ENCODE results near the gene NUP133. TPM values are rescaled to one million over a fixed set of nuclear protein-coding genes. Genes with fewer than 3 reads are reported as not detected.

NUP133 gene
- polyA plus RNA-seq, 3 donors: 9.0 to 12.8 (median 12.4) TPM

DNA sequence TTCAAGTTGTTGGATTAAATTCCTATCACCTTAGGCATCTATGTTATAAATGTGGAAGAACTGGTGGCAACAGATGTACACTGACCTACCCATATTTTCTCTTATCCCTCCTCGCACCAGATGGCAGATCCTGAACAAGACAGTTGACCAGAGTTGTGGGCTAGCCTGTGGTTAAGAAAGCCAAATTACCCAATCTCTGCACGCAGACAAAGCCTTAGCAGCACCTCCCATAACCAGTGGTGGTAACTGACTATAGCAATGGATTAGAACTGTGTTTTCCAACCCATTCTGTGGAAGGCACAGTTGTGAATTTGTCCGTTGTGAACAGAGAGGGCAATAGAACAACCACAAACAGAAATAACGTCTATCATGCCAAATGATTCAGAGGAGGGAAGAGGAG is 29.8 kb upstream of the NUP133 start:
- intact Hi-C loops (cut with micrococcal nuclease): no loop called here
- Histone ChIP-seq H3K4me2 (replicated peaks; ENCODE audit: extremely low read depth, low read length, poor library complexity, severe bottlenecking) (no peak overlapping the region), H2AFZ (ENCODE audit: insufficient read depth, low read depth, low read length, poor library complexity, severe bottlenecking) (no peak overlapping the region), H3K4me1 (ENCODE audit: control insufficient read depth in 1 of 2, insufficient read depth in 2 of 2, low read length in 2 of 2) (no peaks in the 10 kb centered on the region), H3K9ac (ENCODE audit: insufficient read depth, low read length, poor library complexity, severe bottlenecking) (no peak overlapping the region), H3K36me3 (replicated peaks in 1 of 2; ENCODE audit: control insufficient read depth in 1 of 2, insufficient read depth in 2 of 2, low read length in 2 of 2) (peaks cover 82 to 94% of the 10 kb centered on the region in 2 donors), H3K9me3 (replicated peaks in 1 of 2; ENCODE audit: control insufficient read depth in 1 of 2, insufficient read depth in 1 of 2, low read length in 2 of 2) (no peaks in the 10 kb centered on the region), H3K27me3 (ENCODE audit: control insufficient read depth in 2 of 2, insufficient read depth in 2 of 2, low read length in 2 of 2) (no peaks in the 10 kb centered on the region), H4K20me1 (ENCODE audit: insufficient read depth, low read length) (no peaks in the 10 kb centered on the region), H3K4me3 (replicated peaks in 1 of 3; ENCODE audit: low read depth in 2 of 3, low read length in 3 of 3) (no peak overlapping the region), H3K79me2 (ENCODE audit: insufficient read depth, low read length) (no peaks in the 10 kb centered on the region), H3K27ac (ENCODE audit: low read depth in 1 of 2, low read length in 2 of 2) (peak overlapping the region in 1 of 2 donors; percentile 42)
- no peak for DNase-seq
- H3K4me3 Mint-ChIP-seq: no peak overlapping the region
- H3K36me3 Mint-ChIP-seq: peaks cover 73 to 94% of the 10 kb centered on the region in 2 donors
- no peaks in the 10 kb centered on the region for H3K9me3 Mint-ChIP-seq
- H3K27me3 Mint-ChIP-seq (ENCODE audit: low read depth in 3 of 3): no peaks in the 10 kb centered on the region
- TF ChIP-seq, protein P1, sequence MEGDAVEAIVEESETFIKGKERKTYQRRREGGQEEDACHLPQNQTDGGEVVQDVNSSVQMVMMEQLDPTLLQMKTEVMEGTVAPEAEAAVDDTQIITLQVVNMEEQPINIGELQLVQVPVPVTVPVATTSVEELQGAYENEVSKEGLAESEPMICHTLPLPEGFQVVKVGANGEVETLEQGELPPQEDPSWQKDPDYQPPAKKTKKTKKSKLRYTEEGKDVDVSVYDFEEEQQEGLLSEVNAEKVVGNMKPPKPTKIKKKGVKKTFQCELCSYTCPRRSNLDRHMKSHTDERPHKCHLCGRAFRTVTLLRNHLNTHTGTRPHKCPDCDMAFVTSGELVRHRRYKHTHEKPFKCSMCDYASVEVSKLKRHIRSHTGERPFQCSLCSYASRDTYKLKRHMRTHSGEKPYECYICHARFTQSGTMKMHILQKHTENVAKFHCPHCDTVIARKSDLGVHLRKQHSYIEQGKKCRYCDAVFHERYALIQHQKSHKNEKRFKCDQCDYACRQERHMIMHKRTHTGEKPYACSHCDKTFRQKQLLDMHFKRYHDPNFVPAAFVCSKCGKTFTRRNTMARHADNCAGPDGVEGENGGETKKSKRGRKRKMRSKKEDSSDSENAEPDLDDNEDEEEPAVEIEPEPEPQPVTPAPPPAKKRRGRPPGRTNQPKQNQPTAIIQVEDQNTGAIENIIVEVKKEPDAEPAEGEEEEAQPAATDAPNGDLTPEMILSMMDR (IDR thresholded peaks at IDR 0.05): no peak
- peaks cover 10% of the 10 kb centered on the region for H3K4me1 Mint-ChIP-seq
- H3K27ac Mint-ChIP-seq: peak overlapping the region in 2 of 7 donors; percentile 7 to 57
- WGBS (ENCODE audit: insufficient coverage): no CpG with 5 or more reads among the region's 4 CpGs

DNA sequence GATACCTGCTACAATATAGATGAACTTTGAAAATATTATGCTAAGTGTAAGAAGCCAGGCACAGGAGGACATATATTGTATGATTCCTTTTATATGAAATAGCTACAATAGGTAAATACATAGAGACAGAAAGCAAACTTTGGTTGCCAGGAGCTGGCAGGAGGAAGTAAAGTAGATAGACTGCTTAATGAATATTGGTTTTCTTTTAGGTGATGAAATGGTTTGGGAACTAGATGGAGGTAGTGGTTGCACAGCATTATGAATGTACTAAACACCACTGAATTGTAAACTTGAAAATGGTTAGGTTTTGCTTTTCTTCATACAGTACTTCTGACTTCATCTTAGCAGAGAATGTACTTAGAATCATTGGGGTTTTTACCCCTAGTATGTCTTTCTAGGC is 28.8 kb upstream of the NUP133 start:
- Histone ChIP-seq H3K9ac (ENCODE audit: insufficient read depth, low read length, poor library complexity, severe bottlenecking) (no peak overlapping the region), H3K4me1 (ENCODE audit: control insufficient read depth in 1 of 2, insufficient read depth in 2 of 2, low read length in 2 of 2) (no peaks in the 10 kb centered on the region), H3K9me3 (replicated peaks in 1 of 2; ENCODE audit: control insufficient read depth in 1 of 2, insufficient read depth in 1 of 2, low read length in 2 of 2) (no peaks in the 10 kb centered on the region), H3K27me3 (ENCODE audit: control insufficient read depth in 2 of 2, insufficient read depth in 2 of 2, low read length in 2 of 2) (no peaks in the 10 kb centered on the region), H3K27ac (ENCODE audit: low read depth in 1 of 2, low read length in 2 of 2) (no peak overlapping the region), H4K20me1 (ENCODE audit: insufficient read depth, low read length) (no peaks in the 10 kb centered on the region), H3K79me2 (ENCODE audit: insufficient read depth, low read length) (no peaks in the 10 kb centered on the region), H3K4me3 (replicated peaks in 1 of 3; ENCODE audit: low read depth in 2 of 3, low read length in 3 of 3) (no peak overlapping the region), H2AFZ (ENCODE audit: insufficient read depth, low read depth, low read length, poor library complexity, severe bottlenecking) (no peak overlapping the region), H3K4me2 (replicated peaks; ENCODE audit: extremely low read depth, low read length, poor library complexity, severe bottlenecking) (no peak overlapping the region), H3K36me3 (replicated peaks in 1 of 2; ENCODE audit: control insufficient read depth in 1 of 2, insufficient read depth in 2 of 2, low read length in 2 of 2) (peaks cover 84 to 94% of the 10 kb centered on the region in 2 donors)
- Mint-ChIP-seq H3K4me3 (no peak overlapping the region), H3K27me3 (ENCODE audit: low read depth in 3 of 3) (no peaks in the 10 kb centered on the region), H3K27ac (peak overlapping the region in 1 of 7 donors; percentile 6), H3K36me3 (peaks cover 72 to 94% of the 10 kb centered on the region in 2 donors), H3K9me3 (no peaks in the 10 kb centered on the region), H3K4me1 (peaks cover 10% of the 10 kb centered on the region)
- DNase-seq: no peak
- intact Hi-C loops (cut with micrococcal nuclease): no loop called here
- TF ChIP-seq, protein P1 (IDR thresholded peaks at IDR 0.05): no peak
